Measurements from ENCODE around the gene KDM6A.
"Not testable (repeated sequence)": the region's sequence is repeated elsewhere in the genome, so short reads cannot be mapped to it uniquely, and the experiment has no call there.

The KDM6A gene

DNA sequence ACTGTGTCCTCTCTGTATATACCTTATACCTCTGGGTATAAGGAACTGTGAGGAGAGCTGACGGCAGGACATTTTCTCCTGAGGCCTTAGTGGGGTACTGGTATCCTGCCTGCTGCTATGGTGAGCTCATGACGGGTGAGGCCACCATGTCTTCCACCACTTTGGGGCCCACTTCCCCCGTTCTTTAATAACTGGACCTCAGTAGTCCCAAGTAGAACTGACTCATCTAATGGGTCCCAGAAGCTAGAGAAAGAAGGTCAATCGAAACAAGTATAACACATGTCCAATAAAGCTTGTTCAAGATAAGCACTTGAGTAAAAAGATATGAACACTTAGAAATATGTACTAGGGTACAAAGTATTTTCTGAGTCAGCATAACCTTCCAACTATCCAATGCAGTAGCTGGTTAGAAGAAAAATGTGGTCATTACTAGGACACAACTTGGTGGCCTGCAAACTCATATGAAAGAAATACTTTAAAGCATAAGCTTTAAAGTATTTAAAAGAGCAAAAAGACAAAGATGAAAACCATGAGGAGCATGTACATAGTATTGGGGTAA lies 256.0 kb downstream of the KDM6A start:
- Histone ChIP-seq H3K27me3 (ENCODE audit: control insufficient read depth, insufficient read depth, low read length, poor library complexity, severe bottlenecking) (no peaks in the 10 kb centered on the region), H3K4me3 (ENCODE audit: insufficient read depth, low read depth, low read length) (no peak overlapping the region), H3K9me3 (ENCODE audit: control insufficient read depth, low read length) (no peaks in the 10 kb centered on the region), H3K36me3 (ENCODE audit: control insufficient read depth, insufficient read depth, low read length) (no peaks in the 10 kb centered on the region), H3K4me1 (ENCODE audit: control insufficient read depth, insufficient read depth, low read length) (no peaks in the 10 kb centered on the region), H3K27ac (ENCODE audit: insufficient read depth, low read depth, low read length, poor library complexity, severe bottlenecking) (no peak overlapping the region)
- 83 to 90% methylated on average over 3 to 4 of the region's 4 CpGs for WGBS, 2 experiments

DNA sequence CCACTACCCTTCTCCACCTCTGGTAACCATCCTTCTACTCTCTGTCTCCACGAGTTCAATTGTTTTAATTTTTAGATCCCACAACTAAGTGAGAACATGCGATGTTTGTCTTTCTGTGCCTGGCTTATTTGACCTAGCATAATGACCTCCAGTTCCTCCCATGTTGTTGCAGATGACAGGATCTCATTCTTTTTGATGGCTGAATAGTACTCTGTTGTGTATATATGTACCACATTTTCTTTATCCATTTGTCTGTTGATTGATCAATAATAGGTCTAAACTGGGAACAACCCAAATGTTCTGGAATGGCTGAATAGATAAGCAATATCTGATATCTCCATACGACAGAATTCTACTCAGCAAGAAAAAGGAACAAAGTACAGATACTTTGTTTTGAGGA lies 260.5 kb downstream of the KDM6A start:
- Histone ChIP-seq H3K9me3 (ENCODE audit: control insufficient read depth, low read length) (no peaks in the 10 kb centered on the region), H3K4me1 (ENCODE audit: control insufficient read depth, insufficient read depth, low read length) (no peaks in the 10 kb centered on the region), H3K27me3 (ENCODE audit: control insufficient read depth, insufficient read depth, low read length, poor library complexity, severe bottlenecking) (no peaks in the 10 kb centered on the region), H3K36me3 (ENCODE audit: control insufficient read depth, insufficient read depth, low read length) (no peaks in the 10 kb centered on the region), H3K27ac (ENCODE audit: insufficient read depth, low read depth, low read length, poor library complexity, severe bottlenecking) (no peak overlapping the region), H3K4me3 (ENCODE audit: insufficient read depth, low read depth, low read length) (no peak overlapping the region)
- 81 to 94% methylated on average over 2 to 3 of the region's 3 CpGs for WGBS, 2 experiments

DNA sequence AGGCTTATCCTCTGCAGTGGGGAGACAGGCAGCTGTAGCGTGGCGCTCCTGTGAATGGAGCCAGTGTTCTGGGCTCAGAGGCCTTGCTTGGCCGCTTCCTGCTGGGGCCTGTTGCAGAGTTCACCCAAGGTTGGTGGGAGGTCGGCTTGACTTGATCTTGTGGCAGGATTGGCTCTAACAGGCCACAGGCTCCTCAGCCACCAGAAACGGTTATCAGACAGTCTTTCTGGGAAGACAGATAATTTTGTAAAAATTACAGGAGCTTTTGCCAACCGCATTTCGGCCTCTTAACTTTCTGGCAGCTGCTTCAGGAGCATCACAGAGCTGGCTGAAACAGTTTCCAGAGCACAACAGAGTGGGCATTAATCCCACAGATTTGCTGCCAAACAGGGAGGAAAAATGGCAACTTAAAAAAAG lies 261.3 kb downstream of the KDM6A start:
- 88 to 92% methylated on average over 7 of the region's 7 CpGs for WGBS, 2 experiments
- H3K27me3 ChIP-seq (ENCODE audit: control insufficient read depth, insufficient read depth, low read length, poor library complexity, severe bottlenecking) = no peaks in the 10 kb centered on the region
- H3K4me1 ChIP-seq (ENCODE audit: control insufficient read depth, insufficient read depth, low read length) = no peaks in the 10 kb centered on the region
- H3K4me3 ChIP-seq (ENCODE audit: insufficient read depth, low read depth, low read length) = no peak overlapping the region
- H3K36me3 ChIP-seq (ENCODE audit: control insufficient read depth, insufficient read depth, low read length) = no peaks in the 10 kb centered on the region
- H3K9me3 ChIP-seq (ENCODE audit: control insufficient read depth, low read length) = no peaks in the 10 kb centered on the region
- no peak overlapping the region for H3K27ac ChIP-seq (ENCODE audit: insufficient read depth, low read depth, low read length, poor library complexity, severe bottlenecking)

DNA sequence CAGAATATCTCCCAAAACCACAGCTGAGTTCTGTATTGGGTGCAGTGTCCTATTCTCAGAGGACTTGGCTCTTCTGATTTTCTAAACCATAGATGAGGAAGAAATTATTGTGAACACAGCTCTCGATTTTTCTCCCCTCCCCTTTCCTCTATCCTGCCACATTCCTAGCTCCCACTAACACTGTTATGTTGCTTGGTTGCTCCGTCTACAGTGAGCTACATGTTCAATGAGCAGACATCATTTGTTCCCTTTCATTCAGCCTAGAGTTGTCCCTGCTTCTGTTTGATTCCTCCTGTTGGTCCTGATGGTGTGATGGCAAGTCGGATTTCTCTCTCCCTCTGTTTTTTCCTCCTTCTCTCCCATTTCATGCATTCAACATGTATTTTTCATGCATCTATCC lies 261.8 kb downstream of the KDM6A start:
- no peaks in the 10 kb centered on the region for H3K36me3 ChIP-seq (ENCODE audit: control insufficient read depth, insufficient read depth, low read length)
- H3K27ac ChIP-seq (ENCODE audit: insufficient read depth, low read depth, low read length, poor library complexity, severe bottlenecking) = no peak overlapping the region
- no peaks in the 10 kb centered on the region for H3K9me3 ChIP-seq (ENCODE audit: control insufficient read depth, low read length)
- H3K27me3 ChIP-seq (ENCODE audit: control insufficient read depth, insufficient read depth, low read length, poor library complexity, severe bottlenecking) = no peaks in the 10 kb centered on the region
- H3K4me3 ChIP-seq (ENCODE audit: insufficient read depth, low read depth, low read length) = no peak overlapping the region
- H3K4me1 ChIP-seq (ENCODE audit: control insufficient read depth, insufficient read depth, low read length) = no peaks in the 10 kb centered on the region
- 86 to 93% methylated on average over 2 to 3 of the region's 3 CpGs for WGBS, 2 experiments

DNA sequence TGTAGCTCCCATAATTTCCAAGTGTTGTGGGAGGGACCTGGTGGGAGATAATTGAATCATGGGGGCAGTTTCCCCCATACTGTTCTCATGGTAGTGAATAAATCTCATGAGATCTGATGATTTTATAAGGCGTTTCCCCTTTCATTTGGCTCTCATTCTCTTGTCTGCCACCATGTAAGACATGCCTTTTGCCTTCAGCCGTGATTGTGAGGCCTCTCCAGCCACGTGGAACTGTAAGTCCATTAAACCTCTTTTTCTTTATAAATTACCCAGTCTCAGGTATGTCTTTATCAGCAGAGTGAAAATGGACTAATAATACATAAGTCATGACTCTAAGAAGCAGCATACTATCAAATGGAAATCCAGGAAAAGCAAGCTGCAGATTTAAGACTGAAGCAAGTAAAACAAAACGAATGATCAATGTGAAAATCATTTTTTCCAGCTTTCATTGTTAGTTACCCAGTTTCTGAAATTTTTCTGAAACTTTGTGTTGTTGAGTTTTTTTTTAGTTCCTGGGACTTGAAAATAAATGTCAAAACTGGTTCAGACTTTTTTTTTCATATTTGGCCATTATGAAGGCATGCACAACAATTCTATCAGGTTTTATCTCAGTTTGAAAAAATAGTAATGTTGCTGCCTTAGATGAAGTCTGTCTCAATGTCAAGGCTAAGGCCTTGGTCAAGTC lies 262.5 kb downstream of the KDM6A start:
- H3K27ac ChIP-seq (ENCODE audit: insufficient read depth, low read depth, low read length, poor library complexity, severe bottlenecking); H3K4me3 ChIP-seq (ENCODE audit: insufficient read depth, low read depth, low read length): not testable (repeated sequence)
- WGBS, 2 experiments = 96 to 98% methylated on average over 4 of the region's 4 CpGs

DNA sequence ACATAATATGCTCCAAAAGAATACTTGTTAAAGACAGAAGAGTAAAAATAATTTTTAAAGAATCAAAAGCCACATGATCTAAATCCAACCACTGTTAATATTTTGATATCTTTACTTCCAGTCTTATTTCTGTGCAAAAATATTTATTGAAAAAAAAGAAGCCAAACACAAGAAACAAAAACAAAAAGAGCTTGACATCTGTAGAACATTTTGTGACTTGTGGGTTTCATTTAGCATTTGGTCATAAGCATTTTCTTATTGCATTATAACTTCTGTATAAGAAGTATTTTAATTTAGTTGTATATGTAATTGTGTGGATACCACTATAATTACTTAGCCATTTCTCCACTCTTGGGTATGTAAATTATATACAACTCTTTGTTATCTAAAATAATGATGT lies 264.5 kb downstream of the KDM6A start:
- Histone ChIP-seq H3K9me3 (ENCODE audit: control insufficient read depth, low read length) (no peaks in the 10 kb centered on the region), H3K27ac (ENCODE audit: insufficient read depth, low read depth, low read length, poor library complexity, severe bottlenecking) (no peak overlapping the region), H3K27me3 (ENCODE audit: control insufficient read depth, insufficient read depth, low read length, poor library complexity, severe bottlenecking) (no peaks in the 10 kb centered on the region), H3K4me3 (ENCODE audit: insufficient read depth, low read depth, low read length) (no peak overlapping the region), H3K4me1 (ENCODE audit: control insufficient read depth, insufficient read depth, low read length) (no peaks in the 10 kb centered on the region), H3K36me3 (ENCODE audit: control insufficient read depth, insufficient read depth, low read length) (no peaks in the 10 kb centered on the region)

More for the DNA sequence above, 262.5 kb downstream of the KDM6A start:
- not testable (repeated sequence) for H3K27me3 ChIP-seq (ENCODE audit: control insufficient read depth, insufficient read depth, low read length, poor library complexity, severe bottlenecking); H3K4me1 ChIP-seq (ENCODE audit: control insufficient read depth, insufficient read depth, low read length); H3K9me3 ChIP-seq (ENCODE audit: control insufficient read depth, low read length); H3K36me3 ChIP-seq (ENCODE audit: control insufficient read depth, insufficient read depth, low read length)

DNA sequence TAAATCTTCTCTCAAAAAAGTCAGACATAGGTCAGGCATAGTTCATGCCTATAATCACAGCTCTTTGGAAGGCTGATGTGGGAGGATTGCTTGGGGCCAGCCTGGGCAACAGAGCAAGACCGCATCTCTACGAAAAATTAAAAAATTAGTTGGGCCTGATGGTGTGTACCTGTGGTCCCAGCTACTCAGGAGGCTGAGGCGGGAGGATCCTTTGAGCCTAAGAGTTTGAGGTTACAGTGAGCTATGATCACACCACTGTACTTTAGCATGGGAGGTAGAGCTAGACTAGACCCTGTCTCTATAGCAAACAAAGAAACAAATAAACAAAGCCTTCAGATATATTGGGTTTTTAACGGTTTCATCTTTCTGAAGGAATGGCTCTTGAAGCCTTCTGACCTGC lies 265.5 kb downstream of the KDM6A start:
- Histone ChIP-seq H3K4me3 (ENCODE audit: insufficient read depth, low read depth, low read length) (no peak overlapping the region), H3K4me1 (ENCODE audit: control insufficient read depth, insufficient read depth, low read length) (no peaks in the 10 kb centered on the region), H3K27me3 (ENCODE audit: control insufficient read depth, insufficient read depth, low read length, poor library complexity, severe bottlenecking) (no peaks in the 10 kb centered on the region), H3K9me3 (ENCODE audit: control insufficient read depth, low read length) (no peaks in the 10 kb centered on the region), H3K27ac (ENCODE audit: insufficient read depth, low read depth, low read length, poor library complexity, severe bottlenecking) (no peak overlapping the region), H3K36me3 (ENCODE audit: control insufficient read depth, insufficient read depth, low read length) (no peaks in the 10 kb centered on the region)
- 92 to 97% methylated on average over 4 of the region's 4 CpGs for WGBS, 2 experiments

DNA sequence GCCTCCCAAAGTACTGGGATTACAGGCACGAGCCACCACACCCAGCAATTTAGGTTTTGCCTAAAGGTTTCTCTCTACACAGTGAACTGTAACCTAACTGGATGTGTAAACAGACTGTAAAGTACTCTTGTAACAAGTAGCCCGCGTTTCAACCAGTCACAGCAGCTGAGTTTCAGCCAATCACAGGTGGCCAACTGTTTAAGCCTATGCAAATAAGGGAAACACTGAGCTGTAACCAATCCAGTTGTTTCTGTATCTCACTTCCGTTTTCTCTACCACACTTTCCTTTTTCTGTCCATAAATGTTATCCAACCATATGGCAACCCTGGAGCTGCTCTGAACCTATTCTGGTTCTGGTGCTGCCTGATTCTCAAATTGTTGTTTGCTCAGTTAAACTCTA lies 267.8 kb downstream of the KDM6A start:
- WGBS, 2 experiments = 85 to 91% methylated on average over 4 of the region's 4 CpGs
- no peak overlapping the region for H3K27ac ChIP-seq (ENCODE audit: insufficient read depth, low read depth, low read length, poor library complexity, severe bottlenecking)
- no peaks in the 10 kb centered on the region for H3K36me3 ChIP-seq (ENCODE audit: control insufficient read depth, insufficient read depth, low read length)
- H3K4me1 ChIP-seq (ENCODE audit: control insufficient read depth, insufficient read depth, low read length) = no peaks in the 10 kb centered on the region
- no peak overlapping the region for H3K4me3 ChIP-seq (ENCODE audit: insufficient read depth, low read depth, low read length)
- no peaks in the 10 kb centered on the region for H3K9me3 ChIP-seq (ENCODE audit: control insufficient read depth, low read length)
- H3K27me3 ChIP-seq (ENCODE audit: control insufficient read depth, insufficient read depth, low read length, poor library complexity, severe bottlenecking) = no peaks in the 10 kb centered on the region

DNA sequence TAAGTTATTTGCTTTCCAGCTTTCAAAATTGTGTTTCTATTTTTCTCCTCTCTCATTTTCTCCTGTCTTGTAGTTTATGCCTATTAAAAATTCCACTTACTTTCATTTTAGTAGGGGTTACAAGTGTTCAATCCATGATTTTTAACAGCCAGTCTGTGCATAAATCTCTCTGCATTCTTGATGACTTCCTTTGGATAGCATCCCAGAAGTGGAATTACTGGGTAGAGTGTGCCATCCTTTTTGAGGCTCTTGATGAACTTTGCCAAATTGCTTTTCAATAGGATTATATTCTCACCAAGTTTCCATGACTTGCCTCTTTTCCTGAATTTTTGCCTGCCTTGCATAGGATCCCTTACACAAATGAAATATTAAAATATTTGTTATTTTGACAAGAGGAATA lies 269.2 kb downstream of the KDM6A start:
- Histone ChIP-seq H3K4me3 (ENCODE audit: insufficient read depth, low read depth, low read length) (no peak overlapping the region), H3K27me3 (ENCODE audit: control insufficient read depth, insufficient read depth, low read length, poor library complexity, severe bottlenecking) (no peaks in the 10 kb centered on the region)

DNA sequence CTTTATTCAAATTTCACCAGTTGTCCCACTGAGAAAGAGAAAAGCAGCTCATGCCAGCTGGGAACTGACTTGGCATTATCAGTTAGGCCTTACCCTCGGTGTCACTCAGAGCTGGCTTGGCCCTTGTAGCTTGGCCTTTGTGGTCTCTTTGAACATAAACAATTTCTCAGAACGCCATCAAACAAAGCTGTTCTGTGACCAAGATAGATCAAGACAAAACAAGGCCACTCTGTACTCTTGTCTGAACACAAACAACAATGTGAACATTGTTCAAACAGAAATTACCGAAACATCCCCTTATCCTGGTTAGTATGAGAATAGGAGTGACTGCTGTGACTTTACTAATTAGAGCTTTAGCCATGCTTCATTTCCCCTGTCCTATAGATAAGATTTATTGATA lies 270.5 kb downstream of the KDM6A start:
- Histone ChIP-seq H3K4me1 (ENCODE audit: control insufficient read depth, insufficient read depth, low read length) (no peaks in the 10 kb centered on the region), H3K9me3 (ENCODE audit: control insufficient read depth, low read length) (no peaks in the 10 kb centered on the region), H3K4me3 (ENCODE audit: insufficient read depth, low read depth, low read length) (no peak overlapping the region), H3K27ac (ENCODE audit: insufficient read depth, low read depth, low read length, poor library complexity, severe bottlenecking) (no peak overlapping the region), H3K27me3 (ENCODE audit: control insufficient read depth, insufficient read depth, low read length, poor library complexity, severe bottlenecking) (no peaks in the 10 kb centered on the region), H3K36me3 (ENCODE audit: control insufficient read depth, insufficient read depth, low read length) (no peaks in the 10 kb centered on the region)
- WGBS, 2 experiments = 84 to 89% methylated on average over 2 of the region's 3 CpGs

More for the DNA sequence above, 269.2 kb downstream of the KDM6A start:
- no peaks in the 10 kb centered on the region for H3K36me3 ChIP-seq (ENCODE audit: control insufficient read depth, insufficient read depth, low read length)
- no peak overlapping the region for H3K27ac ChIP-seq (ENCODE audit: insufficient read depth, low read depth, low read length, poor library complexity, severe bottlenecking)
- no peaks in the 10 kb centered on the region for H3K4me1 ChIP-seq (ENCODE audit: control insufficient read depth, insufficient read depth, low read length)
- H3K9me3 ChIP-seq (ENCODE audit: control insufficient read depth, low read length) = no peaks in the 10 kb centered on the region
